HG03575 (cell line): ENCODE measurements around the gene PSKH1.

ENCODE experiments used
- ATAC-seq: cut with Tn5 transposase; IDR thresholded peaks from one replicate; pipeline ENCODE4 v1.9.1; 2021; ENCODE audit not compliant: unreplicated experiment, insufficient number of reproducible peaks, low FRiP score; ENCODE audit errors: extremely low read depth

The PSKH1 gene

DNA sequence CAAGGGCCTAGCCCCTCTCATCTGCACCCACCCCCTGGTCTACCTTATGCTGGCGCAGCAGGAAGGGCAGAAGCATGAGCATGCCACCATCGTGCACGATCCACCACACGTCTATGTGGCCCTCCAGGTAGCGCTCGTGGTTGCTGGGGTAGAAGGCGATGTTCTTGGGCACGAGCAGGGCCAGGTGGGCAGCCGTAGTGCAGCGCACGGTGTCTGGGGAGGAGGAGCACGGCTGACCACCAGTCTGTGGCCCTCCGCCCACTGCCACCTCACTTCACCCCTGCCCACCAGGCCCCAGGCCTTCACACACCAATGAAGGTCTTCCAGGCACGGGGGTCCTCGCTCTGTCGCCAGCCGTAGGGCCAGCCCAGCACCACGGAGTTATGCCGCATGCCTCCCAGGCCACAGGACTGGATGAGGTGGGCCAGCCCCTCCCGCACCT lies 53.1 kb downstream of the PSKH1 start:
- no peak for ATAC-seq

DNA sequence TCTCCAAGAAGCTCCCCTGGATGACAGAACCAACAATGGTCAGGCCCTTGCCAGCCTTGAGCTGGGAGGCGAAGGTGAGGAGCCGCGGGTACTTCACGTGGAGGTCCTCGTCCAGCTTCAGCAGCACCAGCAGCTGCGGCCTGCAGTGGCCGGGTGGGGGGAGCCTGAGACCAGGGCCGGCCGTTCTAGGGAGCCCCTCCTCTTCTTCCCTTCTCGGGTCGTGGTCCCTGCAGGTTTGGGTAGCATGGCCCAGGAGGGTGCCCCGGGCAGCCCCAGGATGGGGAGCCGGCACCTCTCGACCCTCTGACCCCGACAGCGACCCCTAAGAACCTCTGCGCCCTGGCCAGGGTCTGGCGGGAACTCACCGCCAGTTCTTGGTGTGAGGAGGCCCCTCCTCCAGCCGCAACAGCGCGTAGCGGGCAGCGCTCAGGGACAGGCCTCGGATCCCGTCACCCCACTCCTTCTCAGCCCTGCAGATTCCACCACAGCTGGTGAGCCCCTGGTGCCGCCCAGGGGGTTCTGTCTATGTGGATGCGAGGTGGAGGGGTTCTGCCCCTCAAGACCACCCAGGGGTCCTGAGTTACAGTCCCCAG lies 54.0 kb downstream of the PSKH1 start:
- no peak for ATAC-seq

GRCh38 chr16:67948015-67948414 lies 55.0 kb downstream of the PSKH1 start:
- no peak for ATAC-seq

DNA sequence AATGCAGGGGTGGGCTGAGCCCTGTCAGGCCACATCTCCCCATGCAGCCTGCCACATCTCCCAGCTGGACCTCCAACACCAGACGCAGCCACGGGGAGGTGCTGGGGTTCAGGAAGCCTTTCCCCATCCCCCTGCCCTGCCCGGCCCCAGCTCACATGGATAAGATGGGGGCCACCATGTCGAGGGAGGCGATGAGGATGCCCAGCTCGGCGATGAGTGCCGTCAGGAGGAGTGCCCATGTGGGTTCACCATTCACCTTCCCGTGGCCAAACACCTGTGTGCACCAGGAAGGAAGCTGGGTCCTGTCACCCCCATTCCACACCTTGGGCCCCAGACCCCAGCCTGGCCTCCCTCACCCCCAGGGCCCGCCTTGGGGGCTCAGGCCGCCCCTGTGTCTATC lies 56.6 kb downstream of the PSKH1 start:
- ATAC-seq, result no peak

GRCh38 chr16:67950335-67950843 lies 57.3 kb downstream of the PSKH1 start:
- no peak for ATAC-seq

DNA sequence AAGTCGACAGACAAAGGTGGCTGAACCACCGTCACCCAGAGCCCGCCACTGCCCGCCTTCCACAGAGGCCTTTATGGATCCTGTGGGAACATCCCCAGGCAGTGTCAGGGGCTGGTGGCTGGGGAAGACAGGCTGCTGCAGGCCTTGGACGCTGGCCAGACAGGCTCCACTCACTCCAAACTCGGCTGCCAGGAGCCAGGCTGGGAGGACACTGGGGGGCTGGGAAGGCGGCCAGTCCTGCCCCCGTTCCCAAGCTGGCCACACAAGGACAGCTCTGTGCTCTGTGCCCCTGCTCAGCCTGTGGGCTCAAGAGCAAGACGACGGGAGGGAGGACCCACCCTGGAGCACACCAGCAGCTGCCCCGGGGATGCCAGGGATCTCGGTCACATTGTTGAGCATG lies 58.4 kb downstream of the PSKH1 start:
- ATAC-seq, result no peak

DNA sequence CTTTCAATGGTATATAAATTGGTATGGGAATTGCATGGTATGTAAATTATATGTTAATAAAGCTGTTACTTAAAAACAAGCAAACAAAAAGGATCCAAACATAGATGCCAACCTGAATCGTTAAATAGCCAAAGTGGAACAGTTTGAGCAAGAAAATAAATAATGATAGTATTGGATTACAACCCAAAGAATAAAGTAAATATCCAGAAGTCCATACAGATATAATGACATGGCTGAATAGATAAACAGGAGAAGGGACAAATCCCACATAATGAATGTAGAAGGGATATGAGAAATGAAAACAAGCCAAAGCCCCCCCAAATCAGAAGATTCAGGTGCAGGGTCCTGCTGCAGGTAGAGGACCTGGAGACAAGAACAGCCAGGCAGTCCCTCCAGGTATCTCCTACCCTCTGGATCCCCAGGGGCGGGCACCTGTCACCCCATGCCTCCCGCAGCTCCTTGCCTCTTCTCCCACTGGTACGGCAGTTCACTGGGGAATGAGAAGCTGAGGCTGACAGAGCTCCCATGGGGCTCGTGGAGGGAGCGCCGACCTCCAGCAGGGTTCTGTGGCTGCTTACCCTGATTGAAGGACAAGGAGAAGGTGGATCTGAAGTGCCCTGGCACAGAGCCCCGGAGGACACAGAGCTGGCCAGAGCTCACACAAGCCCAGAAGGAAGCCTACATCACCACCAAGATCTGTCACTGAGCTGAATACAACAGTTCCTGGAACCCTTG lies 60.8 kb downstream of the PSKH1 start:
- no peak for ATAC-seq

DNA sequence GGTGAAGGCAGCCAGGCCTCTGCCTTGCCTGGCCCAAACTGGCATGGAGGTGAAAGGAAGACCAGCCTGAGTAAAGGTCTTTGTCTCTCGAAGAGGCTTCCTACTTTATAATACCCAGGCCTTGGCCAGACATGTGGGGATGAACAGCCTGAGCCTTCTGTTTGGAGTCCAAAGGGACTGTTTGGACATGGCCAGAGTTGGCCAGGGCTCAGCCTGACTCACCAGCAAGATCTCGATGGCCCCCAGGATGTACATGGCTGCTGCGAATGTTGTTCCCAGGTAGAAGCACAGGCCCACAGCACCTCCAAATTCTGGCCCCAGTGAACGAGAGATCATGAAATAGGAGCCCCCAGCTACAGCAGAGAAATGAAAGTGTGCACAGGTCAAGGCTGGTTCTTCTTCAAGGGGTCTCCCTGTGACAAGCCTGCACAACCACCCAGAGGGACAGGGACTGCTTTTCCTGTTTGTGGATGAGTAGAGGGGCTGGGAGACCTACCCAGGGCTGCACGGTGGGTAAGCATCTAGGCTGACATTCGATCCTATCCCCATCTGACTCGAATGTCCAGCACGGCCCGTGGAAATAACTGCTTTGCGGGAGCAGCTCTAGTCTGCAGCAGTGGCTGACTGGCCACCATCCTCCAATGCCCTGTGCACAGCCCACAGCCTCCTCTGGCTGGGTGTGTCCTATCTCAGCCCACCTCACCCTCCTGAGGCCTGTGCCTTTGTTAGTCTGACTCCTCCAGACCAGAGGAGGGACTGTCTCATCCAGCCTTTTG lies 61.6 kb downstream of the PSKH1 start:
- no peak for ATAC-seq

- no peak for ATAC-seq
Observed at GRCh38 chr16:67957622-67958021, 64.6 kb downstream of the PSKH1 start.

DNA sequence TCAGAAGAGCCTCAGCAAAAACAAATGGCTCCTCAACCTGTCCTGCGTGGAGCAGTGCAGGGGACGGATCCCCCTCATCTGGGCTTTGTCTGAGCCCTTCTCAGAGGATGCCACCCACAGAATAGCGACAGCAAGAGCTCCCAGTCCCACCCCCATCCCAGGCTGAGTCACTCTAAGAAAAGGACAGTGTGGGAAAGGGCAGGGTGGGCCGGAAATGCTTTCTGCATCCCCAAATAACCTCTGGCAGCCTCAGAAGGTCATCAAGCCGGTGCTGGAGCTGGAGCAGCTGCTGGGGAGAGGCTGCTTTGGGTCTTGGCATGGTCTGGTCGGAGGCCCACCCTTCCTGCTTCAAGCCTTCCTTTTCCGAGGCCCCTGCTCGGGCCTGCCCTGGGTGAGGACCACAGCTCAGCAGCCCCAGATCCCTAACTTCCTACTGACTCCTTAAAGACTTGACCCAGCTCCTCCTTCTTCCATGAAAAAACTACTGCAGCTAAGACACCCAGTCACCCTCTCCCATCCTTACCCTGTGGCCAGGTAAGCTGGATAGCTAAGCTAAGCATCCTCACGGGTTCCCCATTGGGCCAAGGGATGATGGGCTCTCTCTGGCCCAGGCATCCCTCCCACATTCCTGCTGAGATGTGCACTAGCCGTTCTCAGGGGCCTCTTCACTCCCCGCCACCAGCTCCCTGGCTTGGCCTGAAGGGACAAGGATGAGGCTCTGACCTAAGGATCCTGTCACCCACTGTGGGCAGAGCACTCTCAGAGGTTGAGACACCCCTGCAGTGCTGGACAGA lies 66.7 kb downstream of the PSKH1 start:
- no peak for ATAC-seq

- no peak for ATAC-seq
Observed at GRCh38 chr16:67961551-67961957, 68.5 kb downstream of the PSKH1 start.

DNA sequence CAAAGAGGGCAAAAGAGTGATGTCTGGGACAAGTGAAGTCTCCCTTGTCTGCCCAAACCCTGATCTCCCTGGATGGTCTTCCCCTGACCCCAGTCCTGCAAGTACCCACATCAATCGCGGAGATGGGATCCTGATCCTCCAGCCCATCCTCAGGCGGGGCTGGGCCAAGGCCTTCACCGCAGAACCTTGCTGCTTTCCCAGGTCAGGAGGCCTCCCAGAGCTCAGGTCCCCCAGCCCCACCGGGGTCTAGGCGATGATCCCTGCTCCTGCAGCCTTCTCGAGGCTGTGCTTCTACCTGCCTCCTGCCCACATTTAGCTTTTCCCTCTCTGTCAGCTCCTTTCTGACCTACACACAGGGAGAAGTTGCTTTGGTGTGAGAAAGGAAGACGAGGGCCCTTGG lies 69.1 kb downstream of the PSKH1 start:
- ATAC-seq, result no peak

DNA sequence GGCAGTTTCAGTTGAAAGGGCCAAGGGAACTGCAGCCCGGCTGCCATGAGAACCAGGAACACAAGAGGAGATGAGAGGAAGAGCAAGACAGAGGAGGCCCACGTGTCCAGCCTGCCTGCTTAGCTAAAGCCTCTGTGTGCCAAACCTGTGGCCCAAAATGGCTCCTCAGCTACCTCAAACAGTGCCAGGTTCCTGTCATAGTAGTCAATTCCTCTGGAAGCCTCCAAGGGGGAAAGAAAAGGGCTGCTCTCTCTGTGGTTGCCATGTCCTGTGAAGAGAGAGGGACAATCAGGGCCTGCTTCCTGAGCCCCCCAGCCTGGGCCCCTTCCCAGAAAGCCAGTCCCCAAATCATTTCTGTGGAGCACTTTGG lies 70.2 kb downstream of the PSKH1 start:
- no peak for ATAC-seq

DNA sequence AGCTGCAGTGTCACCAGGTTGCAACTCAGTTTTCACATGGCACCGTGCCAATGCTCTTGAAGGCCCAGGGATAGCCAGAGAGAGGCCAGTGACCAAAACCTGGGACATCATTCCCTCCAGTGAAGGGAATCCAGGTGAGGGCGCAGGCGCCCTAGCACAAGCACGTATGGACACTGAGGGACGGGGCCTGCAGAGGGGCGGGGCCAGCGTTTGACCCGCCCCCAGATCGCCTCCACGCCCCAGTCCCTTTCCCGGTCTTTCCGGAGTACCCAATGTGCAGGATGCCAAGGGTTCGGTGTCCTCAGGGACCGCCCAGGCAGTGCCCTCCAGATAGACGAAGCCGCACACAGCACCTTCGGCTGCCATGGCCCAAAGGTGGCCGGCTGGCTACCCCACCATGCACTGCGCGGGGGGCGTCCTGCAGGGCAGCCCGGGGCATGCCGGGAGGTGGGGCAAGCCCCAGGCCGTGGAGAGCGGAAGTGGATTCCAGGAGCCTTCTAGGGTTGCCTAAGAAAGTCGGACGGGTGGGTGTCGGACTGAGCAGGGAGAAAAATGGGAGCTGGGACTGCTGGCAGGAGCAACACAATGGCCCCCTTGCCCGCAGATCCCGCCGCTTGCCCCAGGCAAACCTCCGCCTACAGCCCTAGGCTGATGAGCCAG lies 70.7 kb downstream of the PSKH1 start:
- ATAC-seq, result no peak

GRCh38 chr16:67964477-67965131 lies 71.5 kb downstream of the PSKH1 start:
- no peak for ATAC-seq

DNA sequence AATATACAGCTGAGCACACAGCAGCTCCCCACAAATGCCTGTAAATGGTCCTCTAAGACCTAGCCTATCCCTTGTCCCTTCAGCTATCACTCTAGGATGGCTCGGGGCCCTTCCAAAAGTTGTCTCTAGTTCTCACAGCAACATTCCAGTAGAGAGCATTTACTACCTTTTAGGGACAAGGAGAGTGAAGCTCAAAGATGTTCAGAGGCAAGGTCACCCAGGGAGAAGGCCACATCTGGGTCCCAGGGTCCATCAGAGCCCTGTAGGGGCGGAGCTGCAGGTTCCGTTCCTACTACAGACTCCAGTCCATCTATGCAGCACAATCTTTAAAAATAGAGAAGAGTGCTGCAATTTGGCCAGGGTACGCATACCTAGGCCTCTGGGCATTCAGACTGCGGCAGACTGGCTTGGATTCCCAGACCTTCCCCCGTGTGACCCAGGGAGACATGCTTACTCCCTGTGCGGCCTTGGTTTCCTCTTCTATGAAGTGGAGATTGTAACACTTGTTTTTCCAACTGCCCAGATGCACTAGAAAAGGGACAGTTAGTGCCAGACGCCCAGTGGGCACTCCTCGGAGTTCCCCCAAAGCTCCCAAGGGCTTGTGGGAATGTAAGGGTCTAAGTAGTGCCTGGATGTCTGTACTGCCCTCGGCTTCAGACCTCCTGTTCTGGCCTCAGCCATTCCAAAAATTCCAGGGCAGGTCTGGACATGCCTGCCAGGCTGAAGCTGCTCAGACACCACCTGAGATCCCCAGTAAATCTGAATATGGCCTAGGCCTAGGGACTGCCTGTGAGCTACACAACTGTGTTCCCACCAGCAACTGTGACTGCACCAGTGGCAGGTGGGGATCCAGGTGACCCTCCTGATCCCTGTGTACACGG lies 72.9 kb downstream of the PSKH1 start:
- ATAC-seq, result no peak

GRCh38 chr16:67966549-67967182 lies 73.6 kb downstream of the PSKH1 start:
- ATAC-seq, result no peak
